ENCODE measurements around the gene SMIM14.

The SMIM14 gene

DNA sequence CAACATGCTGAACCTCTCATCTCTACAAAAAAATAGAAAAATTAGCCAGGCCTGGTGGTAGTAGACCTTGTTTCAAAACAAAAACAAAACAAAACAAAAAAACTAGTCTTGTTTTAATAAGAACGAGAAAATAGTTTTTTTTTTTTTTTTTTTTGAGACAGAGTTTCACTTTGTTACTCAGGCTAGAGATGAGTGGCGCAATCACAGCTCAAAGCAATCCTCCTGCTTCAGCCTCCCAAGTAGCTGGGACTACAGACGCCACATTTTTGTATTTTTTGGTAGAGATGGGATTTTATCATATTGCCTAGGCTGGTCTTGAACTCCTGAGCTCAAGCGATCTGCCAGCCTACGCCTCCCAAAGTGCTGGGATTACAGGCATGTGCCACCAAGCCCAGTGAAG lies 63.7 kb downstream of the SMIM14 start:
- no peak for TF ChIP-seq ZBTB7A (IDR thresholded peaks at IDR 0.05; ENCODE audit: low read depth)
- TF ChIP-seq CREB1 (IDR thresholded peaks at IDR 0.05; ENCODE audit: low read depth) = no peak
- TF ChIP-seq NFIC (IDR thresholded peaks at IDR 0.05) = no peak
- no peak for TF ChIP-seq YY1 (IDR thresholded peaks at IDR 0.05; ENCODE audit: low read depth)
- no peak for TF ChIP-seq RAD21 (IDR thresholded peaks at IDR 0.05; ENCODE audit: low read depth)
- no peak for TF ChIP-seq TCF12 (IDR thresholded peaks at IDR 0.05; ENCODE audit: low read depth)
- TF ChIP-seq EGR1 (IDR thresholded peaks at IDR 0.05) = no peak
- TF ChIP-seq CEBPB (IDR thresholded peaks at IDR 0.05) = no peak
- TF ChIP-seq, protein P1, sequence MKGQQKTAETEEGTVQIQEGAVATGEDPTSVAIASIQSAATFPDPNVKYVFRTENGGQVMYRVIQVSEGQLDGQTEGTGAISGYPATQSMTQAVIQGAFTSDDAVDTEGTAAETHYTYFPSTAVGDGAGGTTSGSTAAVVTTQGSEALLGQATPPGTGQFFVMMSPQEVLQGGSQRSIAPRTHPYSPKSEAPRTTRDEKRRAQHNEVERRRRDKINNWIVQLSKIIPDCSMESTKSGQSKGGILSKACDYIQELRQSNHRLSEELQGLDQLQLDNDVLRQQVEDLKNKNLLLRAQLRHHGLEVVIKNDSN (IDR thresholded peaks at IDR 0.05) = no peak

DNA sequence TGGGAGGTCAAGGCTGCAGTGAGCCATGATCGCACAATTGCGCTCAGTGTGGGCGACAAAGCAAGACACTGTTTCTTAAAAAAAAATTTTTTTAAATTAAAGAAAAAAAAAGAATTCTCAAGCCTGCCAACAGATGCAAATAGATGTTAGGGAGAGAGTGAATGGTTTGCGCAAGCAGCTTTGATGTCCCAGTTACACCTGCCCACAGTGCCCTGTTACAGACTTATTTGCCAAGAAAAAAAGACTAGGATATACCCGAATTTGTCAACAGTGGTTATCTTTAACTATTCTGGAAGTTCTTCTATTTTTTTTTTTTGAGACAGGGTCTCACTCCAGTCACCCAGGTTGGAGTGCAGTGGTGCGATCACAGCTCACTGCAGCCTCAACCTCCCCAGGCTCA lies 67.2 kb downstream of the SMIM14 start:
- TF ChIP-seq TCF12 (IDR thresholded peaks at IDR 0.05; ENCODE audit: low read depth) (no peak), EP300 (IDR thresholded peaks at IDR 0.05; ENCODE audit: borderline replicate concordance) (no peak), CREB1 (IDR thresholded peaks at IDR 0.05; ENCODE audit: low read depth) (no peak), RAD21 (IDR thresholded peaks at IDR 0.05; ENCODE audit: low read depth) (no peak), TEAD4 (IDR thresholded peaks at IDR 0.05) (no peak)
- TF ChIP-seq, protein P2, sequence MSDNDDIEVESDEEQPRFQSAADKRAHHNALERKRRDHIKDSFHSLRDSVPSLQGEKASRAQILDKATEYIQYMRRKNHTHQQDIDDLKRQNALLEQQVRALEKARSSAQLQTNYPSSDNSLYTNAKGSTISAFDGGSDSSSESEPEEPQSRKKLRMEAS (IDR thresholded peaks at IDR 0.05) = no peak
- TF ChIP-seq, protein P1 (IDR thresholded peaks at IDR 0.05) = no peak

DNA sequence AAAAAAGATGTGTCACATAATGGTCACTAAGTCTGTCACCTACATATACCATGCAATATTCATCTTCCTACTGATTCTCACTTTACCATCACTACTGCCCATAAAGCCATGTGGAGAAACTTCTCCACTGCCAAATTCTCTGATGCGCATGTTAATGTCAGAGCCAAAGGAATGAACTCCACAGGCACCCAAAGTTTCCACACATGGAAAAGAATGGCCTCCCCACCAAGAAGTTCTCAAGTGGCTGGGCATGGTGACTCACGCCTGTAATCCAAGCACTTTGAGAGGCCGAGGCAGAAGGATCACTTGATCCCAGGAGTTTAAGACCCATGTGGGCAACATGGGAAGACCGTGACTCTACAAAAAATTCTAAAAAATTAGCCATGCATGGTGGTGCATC lies 67.6 kb downstream of the SMIM14 start:
- TF ChIP-seq CREB1 (IDR thresholded peaks at IDR 0.05; ENCODE audit: low read depth) = no peak
- TF ChIP-seq EGR1 (IDR thresholded peaks at IDR 0.05) = no peak
- no peak for TF ChIP-seq YY1 (IDR thresholded peaks at IDR 0.05; ENCODE audit: low read depth)
- no peak for TF ChIP-seq FOXM1 (IDR thresholded peaks at IDR 0.05; ENCODE audit: borderline replicate concordance, low read depth)
- TF ChIP-seq NFIC (IDR thresholded peaks at IDR 0.05) = no peak
- no peak for TF ChIP-seq RAD21 (IDR thresholded peaks at IDR 0.05; ENCODE audit: low read depth)
- TF ChIP-seq, protein P1 (IDR thresholded peaks at IDR 0.05) = no peak
- TF ChIP-seq, protein P3, sequence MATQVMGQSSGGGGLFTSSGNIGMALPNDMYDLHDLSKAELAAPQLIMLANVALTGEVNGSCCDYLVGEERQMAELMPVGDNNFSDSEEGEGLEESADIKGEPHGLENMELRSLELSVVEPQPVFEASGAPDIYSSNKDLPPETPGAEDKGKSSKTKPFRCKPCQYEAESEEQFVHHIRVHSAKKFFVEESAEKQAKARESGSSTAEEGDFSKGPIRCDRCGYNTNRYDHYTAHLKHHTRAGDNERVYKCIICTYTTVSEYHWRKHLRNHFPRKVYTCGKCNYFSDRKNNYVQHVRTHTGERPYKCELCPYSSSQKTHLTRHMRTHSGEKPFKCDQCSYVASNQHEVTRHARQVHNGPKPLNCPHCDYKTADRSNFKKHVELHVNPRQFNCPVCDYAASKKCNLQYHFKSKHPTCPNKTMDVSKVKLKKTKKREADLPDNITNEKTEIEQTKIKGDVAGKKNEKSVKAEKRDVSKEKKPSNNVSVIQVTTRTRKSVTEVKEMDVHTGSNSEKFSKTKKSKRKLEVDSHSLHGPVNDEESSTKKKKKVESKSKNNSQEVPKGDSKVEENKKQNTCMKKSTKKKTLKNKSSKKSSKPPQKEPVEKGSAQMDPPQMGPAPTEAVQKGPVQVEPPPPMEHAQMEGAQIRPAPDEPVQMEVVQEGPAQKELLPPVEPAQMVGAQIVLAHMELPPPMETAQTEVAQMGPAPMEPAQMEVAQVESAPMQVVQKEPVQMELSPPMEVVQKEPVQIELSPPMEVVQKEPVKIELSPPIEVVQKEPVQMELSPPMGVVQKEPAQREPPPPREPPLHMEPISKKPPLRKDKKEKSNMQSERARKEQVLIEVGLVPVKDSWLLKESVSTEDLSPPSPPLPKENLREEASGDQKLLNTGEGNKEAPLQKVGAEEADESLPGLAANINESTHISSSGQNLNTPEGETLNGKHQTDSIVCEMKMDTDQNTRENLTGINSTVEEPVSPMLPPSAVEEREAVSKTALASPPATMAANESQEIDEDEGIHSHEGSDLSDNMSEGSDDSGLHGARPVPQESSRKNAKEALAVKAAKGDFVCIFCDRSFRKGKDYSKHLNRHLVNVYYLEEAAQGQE (IDR thresholded peaks at IDR 0.05; ENCODE audit: low read depth) = no peak
- TF ChIP-seq CEBPB (IDR thresholded peaks at IDR 0.05) = no peak
- no peak for TF ChIP-seq TAF1 (IDR thresholded peaks at IDR 0.05; ENCODE audit: low read depth)
- TF ChIP-seq, protein P2 (IDR thresholded peaks at IDR 0.05) = no peak
- no peak for TF ChIP-seq TCF12 (IDR thresholded peaks at IDR 0.05; ENCODE audit: low read depth)
- TF ChIP-seq TEAD4 (IDR thresholded peaks at IDR 0.05) = no peak
- no peak for TF ChIP-seq ZBTB7A (IDR thresholded peaks at IDR 0.05; ENCODE audit: low read depth)
- TF ChIP-seq EP300 (IDR thresholded peaks at IDR 0.05; ENCODE audit: borderline replicate concordance) = no peak

DNA sequence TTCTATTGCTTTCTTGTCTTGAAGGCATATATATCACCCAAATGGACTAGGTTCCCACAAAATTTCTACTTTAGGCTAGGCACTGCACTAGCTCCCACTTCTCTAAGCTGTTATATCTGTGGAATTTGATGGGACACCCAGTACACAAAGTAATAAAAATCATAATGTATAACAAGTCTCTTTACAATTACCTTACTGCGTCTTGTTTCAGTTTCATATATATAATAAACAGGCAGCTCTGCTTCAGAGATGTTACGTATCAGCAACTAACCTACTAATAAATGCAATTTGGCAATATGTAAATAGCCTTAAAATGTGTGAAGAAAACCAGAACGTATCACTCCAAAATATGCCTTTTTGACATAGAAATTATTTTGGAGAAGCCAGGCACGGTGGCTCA lies 69.5 kb downstream of the SMIM14 start:
- TF ChIP-seq YY1 (IDR thresholded peaks at IDR 0.05; ENCODE audit: low read depth) (no peak), NFIC (IDR thresholded peaks at IDR 0.05) (no peak), EGR1 (IDR thresholded peaks at IDR 0.05) (no peak), CREB1 (IDR thresholded peaks at IDR 0.05; ENCODE audit: low read depth) (no peak)

DNA sequence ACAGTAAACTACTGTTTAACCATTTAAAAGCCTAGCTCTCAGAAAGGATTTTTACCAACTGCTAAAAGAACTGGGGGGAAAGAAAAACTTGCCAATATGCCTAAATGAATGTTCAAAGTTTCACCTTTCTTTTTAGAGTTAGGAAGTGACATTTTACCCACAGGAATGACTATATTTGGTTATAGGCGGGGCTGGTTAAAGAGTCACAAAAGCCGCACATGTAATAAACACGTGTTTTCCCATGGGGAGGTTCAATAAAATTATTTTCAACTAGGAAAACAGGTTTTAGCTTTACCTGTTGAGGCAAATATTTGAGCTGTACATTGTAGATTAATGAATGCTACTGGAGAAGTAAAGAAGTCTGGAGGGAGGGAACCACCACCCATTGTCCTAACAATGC lies 69.9 kb downstream of the SMIM14 start:
- TF ChIP-seq, protein P2 (IDR thresholded peaks at IDR 0.05) = no peak
- TF ChIP-seq CEBPB (IDR thresholded peaks at IDR 0.05) = no peak
- no peak for TF ChIP-seq EP300 (IDR thresholded peaks at IDR 0.05; ENCODE audit: borderline replicate concordance)
- TF ChIP-seq ZBTB7A (IDR thresholded peaks at IDR 0.05; ENCODE audit: low read depth) = no peak
- no peak for TF ChIP-seq TEAD4 (IDR thresholded peaks at IDR 0.05)
- no peak for TF ChIP-seq YY1 (IDR thresholded peaks at IDR 0.05; ENCODE audit: low read depth)
- no peak for TF ChIP-seq NFIC (IDR thresholded peaks at IDR 0.05)

DNA sequence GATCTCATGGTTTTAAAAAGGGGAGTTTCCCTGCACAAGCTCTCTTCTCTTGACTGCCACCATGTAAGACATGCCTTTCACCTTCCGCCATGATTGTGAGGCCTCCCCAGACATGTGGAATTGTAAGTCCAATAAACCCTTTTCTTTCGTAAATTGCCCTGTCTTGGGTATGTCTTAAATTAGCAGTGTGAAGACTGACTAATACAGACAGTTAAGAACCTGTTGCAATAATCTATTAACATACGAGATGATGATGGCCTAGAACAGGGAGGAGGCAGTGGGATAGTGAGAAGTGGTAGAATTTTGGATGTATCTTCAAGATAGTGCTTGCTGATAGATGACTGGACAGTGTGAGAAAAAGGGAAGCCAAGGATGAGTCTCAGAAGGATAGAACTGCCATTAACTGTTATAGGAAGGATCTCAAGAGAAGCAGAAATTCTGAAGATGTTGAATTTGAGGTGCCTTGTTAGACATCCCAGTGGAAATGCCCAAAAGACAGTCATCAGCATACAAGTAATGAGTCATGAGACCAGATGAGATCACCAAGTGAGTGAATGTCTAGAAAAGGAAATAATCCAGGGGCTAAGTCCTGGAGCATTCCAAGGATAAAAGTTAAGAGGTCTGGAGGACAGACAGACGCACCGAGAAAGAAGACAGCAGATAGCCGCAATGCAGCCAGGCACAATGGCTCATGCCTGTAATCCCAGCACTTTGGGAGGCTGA lies 72.6 kb downstream of the SMIM14 start:
- TF ChIP-seq TCF12 (IDR thresholded peaks at IDR 0.05; ENCODE audit: low read depth) (no peak), TEAD4 (IDR thresholded peaks at IDR 0.05) (no peak), RAD21 (IDR thresholded peaks at IDR 0.05; ENCODE audit: low read depth) (no peak), TAF1 (IDR thresholded peaks at IDR 0.05; ENCODE audit: low read depth) (no peak), CEBPB (IDR thresholded peaks at IDR 0.05) (no peak)
- TF ChIP-seq, protein P2 (IDR thresholded peaks at IDR 0.05) = no peak
- TF ChIP-seq, protein P3 (IDR thresholded peaks at IDR 0.05; ENCODE audit: low read depth) = no peak
- TF ChIP-seq, protein P1 (IDR thresholded peaks at IDR 0.05) = no peak
